H7 (cell line): ENCODE measurements around the gene PTPRN2. TPM values are rescaled to one million over a fixed set of nuclear protein-coding genes. Genes with fewer than 3 reads are reported as not detected.
"Not testable (repeated sequence)": the region's sequence is repeated elsewhere in the genome, so short reads cannot be mapped to it uniquely, and the experiment has no call there.

Experiments used
- DNase-seq: peaks from one replicate; pipeline ENCODE4 v3.0.0; 2012
- H3K27me3 ChIP-seq: 2 replicates; pipeline ENCODE4 v1.6.0; 2011; ENCODE audit warnings: mild to moderate bottlenecking, low read length; ENCODE audit not compliant: control insufficient read depth, insufficient read depth
- H3K36me3 ChIP-seq: replicated peaks from 2 replicates; pipeline ENCODE4 v1.5.1; 2011; ENCODE audit warnings: low read length; ENCODE audit not compliant: control insufficient read depth, insufficient read depth
- H3K4me3 ChIP-seq: 2 replicates; pipeline ENCODE4 v1.5.1; 2011; ENCODE audit warnings: low read depth, mild to moderate bottlenecking, control low read depth, low read length, moderate library complexity; ENCODE audit not compliant: insufficient read depth
- total RNA-seq: library from RNA; depleted of rRNA; stranded (reverse); fragments of >200 nt; shearing (Covaris generic); gene quantifications from 2 replicates; pipeline ENCODE4 v1.2.3, GENCODE V29; 2014

PTPRN2 gene
- total RNA-seq, 1 experiment from 2014 or later = 0.80 TPM

DNA sequence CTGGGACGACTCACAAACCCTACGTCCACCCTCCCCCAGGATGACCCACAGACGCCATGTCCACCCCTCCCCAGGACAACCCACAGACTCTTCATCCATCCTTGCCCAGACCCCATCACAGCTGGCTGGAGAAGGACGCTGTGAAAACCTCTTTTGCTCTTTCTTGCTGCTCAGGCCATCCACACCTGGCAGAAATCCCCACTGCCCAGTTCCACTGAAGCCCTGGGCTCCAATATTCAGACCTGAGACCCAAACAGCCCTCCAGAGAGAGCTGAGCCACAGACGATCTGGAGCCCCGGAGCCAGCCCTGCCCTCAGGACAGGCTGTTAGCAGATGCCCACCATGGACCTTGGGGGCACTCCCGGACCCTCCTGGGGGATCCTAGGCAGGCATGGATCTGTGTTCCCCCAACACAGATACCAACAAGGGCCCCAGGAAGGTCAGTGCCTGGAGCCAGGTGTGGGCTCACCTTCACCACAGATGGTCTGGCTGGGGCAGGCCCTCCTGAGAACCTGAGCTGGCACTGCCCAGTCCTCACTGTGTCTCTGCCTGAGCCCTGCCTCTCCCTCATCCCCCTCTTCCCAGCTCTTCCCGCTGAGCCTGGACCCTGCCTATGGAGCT lies 226.2 kb downstream of the PTPRN2 start:
- H3K36me3 ChIP-seq = no peaks in the 10 kb centered on the region
- H3K4me3 ChIP-seq = no peak overlapping the region
- H3K27me3 ChIP-seq = no peaks in the 10 kb centered on the region
- no peak for DNase-seq

DNA sequence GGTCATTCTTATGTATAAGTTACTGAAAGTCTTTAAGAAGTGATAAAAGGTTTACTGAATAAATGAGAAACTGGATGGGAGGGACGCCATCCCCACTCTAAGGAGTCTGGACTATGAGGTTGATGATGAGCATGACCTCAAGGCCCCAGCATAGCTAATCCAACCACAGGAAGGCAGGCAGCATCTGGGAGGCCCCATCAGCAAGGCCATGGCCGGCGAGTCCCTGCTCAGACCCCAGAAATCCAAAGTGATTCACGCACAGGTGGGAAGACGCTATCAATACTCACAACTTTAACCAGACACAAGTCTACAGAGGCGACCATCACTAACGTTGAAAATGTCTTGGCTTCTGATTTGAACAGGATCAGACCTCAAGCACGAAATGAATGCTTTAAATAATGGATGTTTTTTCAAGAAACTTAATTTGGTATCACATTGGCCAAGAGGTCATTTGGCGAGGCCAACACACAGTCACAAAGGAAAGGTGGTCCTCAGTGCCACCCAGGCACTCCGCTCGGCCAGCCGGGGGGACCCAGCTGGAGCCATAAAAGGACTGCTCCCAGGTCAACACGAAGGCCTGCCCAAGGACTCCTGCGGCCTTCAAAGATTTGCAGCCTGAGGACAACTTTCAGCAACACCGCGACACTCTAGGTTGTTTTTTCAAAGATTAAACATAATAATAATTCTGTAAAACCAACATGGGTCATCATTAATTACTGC lies 228.5 kb downstream of the PTPRN2 start:
- no peaks in the 10 kb centered on the region for H3K27me3 ChIP-seq
- no peaks in the 10 kb centered on the region for H3K36me3 ChIP-seq
- no peak overlapping the region for H3K4me3 ChIP-seq
- DNase-seq = no peak

- no peak overlapping the region for H3K4me3 ChIP-seq
- H3K36me3 ChIP-seq = no peaks in the 10 kb centered on the region
- DNase-seq = no peak
- no peaks in the 10 kb centered on the region for H3K27me3 ChIP-seq
Observed at GRCh38 chr7:158357898-158358821, 229.5 kb downstream of the PTPRN2 start.

- no peak overlapping the region for H3K4me3 ChIP-seq
- no peaks in the 10 kb centered on the region for H3K36me3 ChIP-seq
- no peak for DNase-seq
- peaks cover 5% of the 10 kb centered on the region for H3K27me3 ChIP-seq
Observed at GRCh38 chr7:158357106-158357897, 230.3 kb downstream of the PTPRN2 start.

DNA sequence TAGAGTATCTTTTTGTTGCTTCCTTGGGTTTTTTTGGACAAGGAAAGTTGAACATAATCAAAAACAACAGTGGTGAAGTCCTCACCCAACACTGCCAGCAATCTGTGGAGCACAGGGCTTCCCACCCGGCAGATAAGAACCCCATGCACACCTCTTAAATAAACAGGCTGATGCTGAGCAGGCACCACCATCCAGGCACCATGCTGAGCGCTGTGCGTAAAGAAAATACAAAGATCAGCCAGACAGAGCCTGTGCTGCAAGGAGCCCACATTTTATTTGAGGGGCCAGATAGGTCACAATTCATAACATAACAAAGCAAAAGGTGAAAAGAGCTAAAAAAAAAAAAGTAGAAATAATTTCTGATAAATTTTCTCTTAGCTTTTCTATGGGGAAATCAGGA lies 231.2 kb downstream of the PTPRN2 start:
- H3K27me3 ChIP-seq = peaks cover 10% of the 10 kb centered on the region
- H3K36me3 ChIP-seq = no peaks in the 10 kb centered on the region
- no peak overlapping the region for H3K4me3 ChIP-seq
- no peak for DNase-seq

- Histone ChIP-seq H3K27me3 (peaks cover 19% of the 10 kb centered on the region), H3K36me3 (no peaks in the 10 kb centered on the region), H3K4me3 (no peak overlapping the region)
- peak; percentile 88 for DNase-seq
Observed at GRCh38 chr7:158355456-158356065, 232.1 kb downstream of the PTPRN2 start.

GRCh38 chr7:158354861-158355260 lies 232.8 kb downstream of the PTPRN2 start:
- H3K36me3 ChIP-seq = no peaks in the 10 kb centered on the region
- H3K4me3 ChIP-seq = no peak overlapping the region
- no peak for DNase-seq
- H3K27me3 ChIP-seq = peaks cover 26% of the 10 kb centered on the region

DNA sequence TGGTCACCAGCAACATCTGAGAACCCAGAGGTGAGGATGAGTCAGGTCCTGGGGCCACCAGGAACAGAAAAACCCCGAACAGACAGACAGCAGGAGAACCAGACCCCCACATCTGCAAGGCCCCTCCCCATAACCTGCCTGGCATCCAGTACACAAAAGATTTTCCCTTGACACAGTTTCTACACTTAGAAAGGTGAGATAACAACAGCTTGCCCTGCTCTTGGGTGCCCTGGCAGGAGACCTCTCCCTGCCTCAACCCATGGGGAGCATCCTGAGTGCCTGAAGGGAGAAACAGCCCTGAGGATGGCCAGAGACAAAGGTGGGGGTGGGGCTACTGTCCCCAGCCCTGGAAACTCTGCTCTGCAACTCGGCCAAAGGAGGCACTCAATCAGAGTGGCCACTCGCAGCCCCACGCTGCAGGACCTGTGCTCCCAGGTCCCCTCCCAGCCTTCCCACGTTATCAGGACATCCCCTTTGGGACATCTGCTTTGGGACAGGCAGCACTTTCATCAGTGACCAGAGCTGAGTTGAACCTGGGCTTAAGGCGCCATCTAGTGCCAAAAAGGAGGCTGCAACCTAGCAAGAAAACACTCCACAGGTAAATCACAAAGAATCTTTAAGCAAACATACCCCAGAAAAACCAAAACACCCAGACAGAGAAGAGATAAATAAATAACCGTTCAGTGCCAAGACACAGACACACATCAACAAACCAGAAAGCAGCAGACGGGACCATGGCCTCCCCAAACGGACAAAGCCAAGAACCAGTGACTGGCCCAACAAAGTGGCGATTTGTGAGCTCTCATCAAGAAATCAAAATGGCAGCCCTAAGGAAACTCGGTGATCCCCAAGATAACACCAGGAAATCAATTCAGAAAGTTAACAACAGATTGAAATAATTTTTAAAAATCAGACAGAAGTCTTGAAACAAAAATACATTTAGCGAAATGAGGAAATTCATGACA lies 233.7 kb downstream of the PTPRN2 start:
- Histone ChIP-seq H3K36me3 (no peaks in the 10 kb centered on the region), H3K27me3 (peaks cover 27% of the 10 kb centered on the region)

DNA sequence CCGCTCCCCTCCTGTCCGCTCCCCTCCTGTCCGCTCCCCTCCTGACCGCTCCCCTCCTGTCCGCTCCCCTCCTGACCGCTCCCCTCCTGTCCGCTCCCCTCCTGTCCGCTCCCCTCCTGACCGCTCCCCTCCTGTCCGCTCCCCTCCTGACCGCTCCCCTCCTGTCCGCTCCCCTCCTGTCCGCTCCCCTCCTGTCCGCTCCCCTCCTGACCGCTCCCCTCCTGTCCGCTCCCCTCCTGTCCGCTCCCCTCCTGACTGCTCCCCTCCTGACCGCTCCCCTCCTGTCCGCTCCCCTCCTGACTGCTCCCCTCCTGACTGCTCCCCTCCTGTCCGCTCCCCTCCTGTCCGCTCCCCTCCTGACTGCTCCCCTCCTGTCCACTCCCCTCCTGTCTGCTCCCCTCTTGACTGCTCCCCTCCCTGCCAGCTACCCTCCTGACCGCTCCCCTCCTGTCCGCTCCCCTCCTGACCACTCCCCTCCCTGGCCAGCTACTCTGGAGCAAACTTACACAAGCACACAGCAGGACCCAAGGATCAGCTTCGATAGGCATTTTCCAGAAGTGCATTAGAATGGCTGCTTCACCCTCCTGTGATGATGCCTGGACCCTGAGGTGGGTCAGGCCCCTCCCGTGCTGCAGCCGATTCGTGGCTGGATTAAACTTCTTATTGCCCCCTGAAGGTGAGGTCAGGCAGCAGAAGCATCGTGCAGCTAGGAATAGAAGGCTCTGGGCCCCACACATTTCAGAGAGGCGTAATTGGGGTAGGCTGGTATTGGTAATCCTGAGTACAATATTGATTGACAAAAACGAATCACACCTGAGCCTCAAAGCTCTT lies 235.5 kb downstream of the PTPRN2 start:
- not testable (repeated sequence) for H3K36me3 ChIP-seq, DNase-seq
- Histone ChIP-seq H3K4me3 (peak overlapping the region; percentile 44), H3K27me3 (peaks cover 27% of the 10 kb centered on the region)

More for the DNA sequence above, 233.7 kb downstream of the PTPRN2 start:
- DNase-seq = peak; percentile 84
- H3K4me3 ChIP-seq = no peak overlapping the region

DNA sequence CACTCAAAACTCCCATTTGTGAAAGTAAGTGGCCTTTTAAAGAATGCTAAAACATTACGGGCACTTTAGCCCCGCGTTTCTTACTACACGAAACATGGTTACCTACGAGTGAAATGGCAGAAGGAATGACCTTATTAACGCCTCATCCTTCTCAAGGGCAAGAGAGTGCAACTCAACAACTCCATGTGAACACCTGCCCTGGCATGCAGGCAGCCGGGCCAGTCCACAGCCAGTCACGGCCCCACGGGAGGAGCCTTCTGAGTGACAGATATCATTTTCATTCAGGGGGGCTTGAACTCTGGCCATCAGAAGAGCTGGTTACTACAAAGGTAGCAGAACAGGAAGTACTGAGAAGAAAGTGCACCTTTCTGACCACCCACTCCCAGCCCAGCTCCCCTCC lies 236.1 kb downstream of the PTPRN2 start:
- no peaks in the 10 kb centered on the region for H3K36me3 ChIP-seq
- peak overlapping the region; percentile 44 for H3K4me3 ChIP-seq
- peaks cover 27% of the 10 kb centered on the region for H3K27me3 ChIP-seq
- DNase-seq = peak; percentile 58

- Histone ChIP-seq H3K27me3 (peaks cover 27% of the 10 kb centered on the region), H3K4me3 (peak overlapping the region; percentile 44), H3K36me3 (no peaks in the 10 kb centered on the region)
- peak; percentile 69 for DNase-seq
Observed at GRCh38 chr7:158351051-158351450, 236.6 kb downstream of the PTPRN2 start.

- peak; percentile 52 for DNase-seq
- H3K36me3 ChIP-seq = no peaks in the 10 kb centered on the region
- H3K4me3 ChIP-seq = no peak overlapping the region
- H3K27me3 ChIP-seq = peaks cover 27% of the 10 kb centered on the region
Observed at GRCh38 chr7:158350166-158350900, 237.3 kb downstream of the PTPRN2 start.
